IMR-90 (cell line): ENCODE results near the gene MAP3K5. TPM values are rescaled to one million over a fixed set of nuclear protein-coding genes. Genes with fewer than 3 reads are reported as not detected.

Experiments
- ATAC-seq: fragments of 200-7000 bp; cut with Tn5 transposase; 2 replicates; pipeline ENCODE4 v1.9.1; 2020; ENCODE audit warnings: low read depth, mild to moderate bottlenecking, moderate library complexity
- BruUV-seq: library from RNA; stranded (reverse); fragments of 400-500 nt; replicated peaks from 2 replicates; lab custom pipeline; 2021; lab: Mats Ljungman, UMichigan
- CTCF ChIA-PET: fragments of 300-600 bp; formaldehyde crosslinking; extraction: SDS; loops from one replicate; lab custom pipeline; 2021; ENCODE audit warnings: antibody characterized with exemption; lab: Yijun Ruan, JAX
- POLR2A ChIA-PET: fragments of 300-600 bp; sonication (Branson Sonifier 250); formaldehyde crosslinking; loops from one replicate; lab custom pipeline; 2022; ENCODE audit warnings: antibody characterized with exemption; ENCODE audit not compliant: unreplicated experiment; lab: Charles Lee
- DNase-seq: peaks from one replicate; pipeline ENCODE4 v3.0.0; 2013
- H2AFZ ChIP-seq: replicated peaks from 2 replicates; pipeline ENCODE3; 2013; ENCODE audit warnings: low read length, mild to moderate bottlenecking; ENCODE audit not compliant: poor library complexity
- H2AK5ac ChIP-seq: 2 replicates; pipeline ENCODE4 v1.6.1; 2013; ENCODE audit warnings: low read depth, low read length, inconsistent platforms
- H2AK9ac ChIP-seq: replicated peaks from 2 replicates; pipeline ENCODE3; 2013; ENCODE audit warnings: mild to moderate bottlenecking, low read depth, low read length, moderate library complexity; ENCODE audit not compliant: poor library complexity
- H2BK120ac ChIP-seq: 2 replicates; pipeline ENCODE4 v1.6.1; 2013; ENCODE audit warnings: low read depth, low read length, inconsistent platforms
- H2BK15ac ChIP-seq: 3 replicates; pipeline ENCODE4 v1.6.1; 2013; ENCODE audit warnings: low read depth, low read length, inconsistent platforms
- H2BK20ac ChIP-seq: 2 replicates; pipeline ENCODE4 v1.6.1; 2013; ENCODE audit warnings: low read depth, mild to moderate bottlenecking, inconsistent platforms, low read length, moderate library complexity
- H2BK5ac ChIP-seq: 2 replicates; pipeline ENCODE4 v1.6.1; 2013; ENCODE audit warnings: mild to moderate bottlenecking, low read depth, low read length, inconsistent platforms; ENCODE audit not compliant: poor library complexity, severe bottlenecking
- H3K14ac ChIP-seq: replicated peaks from 2 replicates; pipeline ENCODE4 v1.6.1; 2013; ENCODE audit warnings: low read depth, low read length, inconsistent platforms
- H3K18ac ChIP-seq: 2 replicates; pipeline ENCODE4 v1.6.1; 2013; ENCODE audit warnings: low read depth, low read length, control low read depth
- H3K23ac ChIP-seq: 2 replicates; pipeline ENCODE4 v1.6.1; 2013; ENCODE audit warnings: low read depth, low read length, inconsistent platforms
- H3K27ac ChIP-seq: 2 replicates; pipeline ENCODE4 v1.5.1; 2013; ENCODE audit warnings: mild to moderate bottlenecking, control low read depth, low read length; ENCODE audit not compliant: insufficient read depth
- H3K27me3 ChIP-seq: 2 replicates; pipeline ENCODE4 v1.6.1; 2013; ENCODE audit warnings: low read length; ENCODE audit not compliant: control insufficient read depth, insufficient read depth
- H3K36me3 ChIP-seq: 2 replicates; pipeline ENCODE4 v1.6.1; 2013; ENCODE audit warnings: low read length, mixed read lengths; ENCODE audit not compliant: control insufficient read depth, insufficient read depth
- H3K4ac ChIP-seq: 2 replicates; pipeline ENCODE4 v1.6.1; 2013; ENCODE audit warnings: low read depth, low read length, inconsistent platforms
- H3K4me1 ChIP-seq: 2 replicates; pipeline ENCODE4 v1.6.1; 2013; ENCODE audit warnings: low read length, mixed read lengths; ENCODE audit not compliant: control insufficient read depth, insufficient read depth
- H3K4me2 ChIP-seq: 2 replicates; pipeline ENCODE4 v1.6.1; 2013; ENCODE audit warnings: low read depth, mild to moderate bottlenecking, control low read depth, low read length, moderate library complexity
- H3K4me3 ChIP-seq: 2 replicates; pipeline ENCODE4 v1.5.1; 2013; ENCODE audit warnings: low read depth, mild to moderate bottlenecking, control low read depth, low read length, moderate library complexity; ENCODE audit not compliant: insufficient read depth
- H3K56ac ChIP-seq: 2 replicates; pipeline ENCODE4 v1.6.1; 2013; ENCODE audit warnings: low read length, inconsistent platforms; ENCODE audit not compliant: insufficient read depth; ENCODE audit errors: extremely low read depth
- H3K79me1 ChIP-seq, 2 experiments: 2 replicates each; pipeline ENCODE4 v1.6.1; 2013; ENCODE audit warnings: low read length in 2 of 2, inconsistent platforms in 1 of 2, low read depth in 1 of 2
- H3K9ac ChIP-seq: 2 replicates; pipeline ENCODE4 v1.6.1; 2013; ENCODE audit warnings: low read depth, low read length, control low read depth
- H3K9me1 ChIP-seq: 2 replicates; pipeline ENCODE4 v1.6.1; 2013; ENCODE audit warnings: low read length, inconsistent platforms; ENCODE audit not compliant: insufficient read depth
- H3K9me3 ChIP-seq: 2 replicates; pipeline ENCODE4 v1.6.1; 2013; ENCODE audit warnings: low read length; ENCODE audit not compliant: control insufficient read depth, insufficient read depth
- H4K20me1 ChIP-seq: 2 replicates; pipeline ENCODE4 v1.6.1; 2013; ENCODE audit warnings: low read length, inconsistent platforms; ENCODE audit not compliant: insufficient read depth
- H4K5ac ChIP-seq: 2 replicates; pipeline ENCODE4 v1.6.1; 2013; ENCODE audit warnings: mild to moderate bottlenecking, low read depth, low read length, control low read depth
- H4K8ac ChIP-seq, 2 experiments: 2 replicates each; pipeline ENCODE4 v1.6.1; 2013; ENCODE audit warnings: low read depth in 2 of 2, low read length in 2 of 2, control low read depth in 1 of 2, inconsistent platforms in 1 of 2
- H4K91ac ChIP-seq: 2 replicates; pipeline ENCODE4 v1.6.1; 2013; ENCODE audit warnings: low read depth, low read length, inconsistent platforms; ENCODE audit not compliant: insufficient read depth
- FOS ChIP-seq: fragments of 150-350 bp; IDR thresholded peaks from 2 replicates; pipeline ENCODE4 v1.6.1; 2016; ENCODE audit warnings: low read depth, low read length
- RCOR1 ChIP-seq: IDR thresholded peaks from 2 replicates; pipeline ENCODE4 v1.6.1; 2012; ENCODE audit warnings: mild to moderate bottlenecking, low read length, improper control_type of control experiment; ENCODE audit not compliant: insufficient replicate concordance
- RFX5 ChIP-seq: IDR thresholded peaks from 2 replicates; pipeline ENCODE4 v1.8.0; 2012; ENCODE audit warnings: low read depth, mild to moderate bottlenecking, low read length, moderate library complexity
- SMC3 ChIP-seq: fragments of 150-350 bp; IDR thresholded peaks from 2 replicates; pipeline ENCODE4 v1.6.1; 2016; ENCODE audit warnings: low read depth, mild to moderate bottlenecking, antibody characterized with exemption, low read length, moderate library complexity
- USF2 ChIP-seq: fragments of 150-350 bp; IDR thresholded peaks from 2 replicates; pipeline ENCODE4 v1.6.1; 2017; ENCODE audit warnings: mild to moderate bottlenecking, antibody characterized with exemption, low read length, low read depth
- WGBS, 2 experiments: methylation state at CpG; one replicate each; pipeline versions ENCODE4 v1.1.5 to v1.1.7; 2013; ENCODE audit warnings: missing lambda C conversion rate in 2 of 2; ENCODE audit not compliant: insufficient read length in 1 of 2; ENCODE audit errors: extremely low coverage in 2 of 2; 5-methylcytosine and 5-hydroxymethylcytosine counted together
- dilution Hi-C: fragments of 300-500 bp; cut with HindIII; formaldehyde crosslinking; loops from one replicate; pipeline ENCODE4 v1.14.3; 2018; ENCODE audit warnings: low sequenced_read_pairs; ENCODE audit not compliant: unreplicated experiment
- in situ Hi-C: fragments of 300-500 bp; cut with MboI; formaldehyde crosslinking; loops from 3 replicates; pipeline ENCODE4 v1.14.3; 2019; ENCODE audit warnings: low sequenced_read_pairs, inconsistent platforms, mixed read lengths
- intact Hi-C: fragments of 100-400 bp; cut with micrococcal nuclease; formaldehyde crosslinking; loops from 2 replicates; pipeline ENCODE4 v1.10.0; 2022
- polyA plus RNA-seq, 3 experiments: library from polyadenylated mRNA; depleted of rRNA; stranded (reverse); fragments of >200 nt; gene quantifications; 2 replicates each; pipeline ENCODE4 v1.2.3, GENCODE V29; 2012; ENCODE audit warnings: low replicate concordance in 1 of 3
- total RNA-seq: library from RNA; depleted of rRNA; stranded (reverse); fragments of >200 nt; gene quantifications from 2 replicates; pipeline ENCODE4 v1.2.3, GENCODE V29; 2012

MAP3K5 gene
- total and polyA plus RNA-seq, 2 of the 4 experiments (the other 2 are of a cell fraction) = 5.4 to 17.6 TPM

GRCh38 chr6:136740050-136740974, 52.0 kb downstream of the MAP3K5 start:
- Histone ChIP-seq H3K18ac (peak overlapping the region; percentile 89), H3K36me3 (no peaks in the 10 kb centered on the region), H3K9ac (no peak overlapping the region; the same call in 1 of the 2 replicates), H2AK5ac (no peak overlapping the region), H2AFZ (no peak overlapping the region), H3K27me3 (no peaks in the 10 kb centered on the region), H3K4ac (peak overlapping the region; percentile 24; the same call in 1 of the 2 replicates), H2BK5ac (peak overlapping the region; percentile 63), H3K9me1 (peaks cover 23% of the 10 kb centered on the region), H4K5ac (peak overlapping the region; percentile 43), H3K79me1 (peaks cover 50 to 74% of the 10 kb centered on the region in 2 experiments), H3K4me3 (no peak overlapping the region), H2BK20ac (0 out of 2 replicates have a peak overlapping the region, but pooled peaks have one; percentile 39), H3K27ac (peak overlapping the region; percentile 89; the same call in 1 of the 2 replicates), H3K23ac (no peak overlapping the region), H4K91ac (peak overlapping the region; percentile 73), H2AK9ac (no peak overlapping the region), H3K4me2 (peak overlapping the region; percentile 50; the same call in 1 of the 2 replicates), H3K14ac (0 out of 2 replicates have a peak overlapping the region, but pooled peaks have one; percentile 59), H3K56ac (no peak overlapping the region), H3K9me3 (peaks cover 3% of the 10 kb centered on the region; the same call in 1 of the 2 replicates), H4K8ac (peak overlapping the region; percentile 55 to 71), H2BK15ac (no peak overlapping the region), H3K4me1 (peaks cover 29% of the 10 kb centered on the region), H2BK120ac (peak overlapping the region; percentile 57), H4K20me1 (peaks cover 22% of the 10 kb centered on the region; the same call in 1 of the 2 replicates)
- intact Hi-C loops = no loop called here
- TF ChIP-seq SMC3 (no peak), RCOR1 (no peak), FOS (no peak), RFX5 (no peak), USF2 (peak; percentile 44)
- ATAC-seq (peak; percentile 24; the same call in 1 of the 2 replicates), DNase-seq (peak; percentile 31)
- dilution Hi-C loops = no loop called here
- ChIA-PET CTCF (interaction anchor here (0.6 to 0.9 kb wide), 2 partner anchors 12 to 99 kb away, joined by 3 read pairs; no protein-coding TSS in a partner anchor), POLR2A (no interaction called here)
- BruUV-seq = no TSS peak
- WGBS, 2 experiments = no CpG with 5 or more reads among the region's 10 CpGs
- in situ Hi-C loops = no loop called here
